Neural cell (in vitro differentiated cells): ENCODE results near the gene PCDHB14. TPM values are rescaled to one million over a fixed set of nuclear protein-coding genes. Genes with fewer than 3 reads are reported as not detected.

Experiments used
- H2AFZ ChIP-seq: fragments of 200-600, 300-800 bp; sonication (generic), shearing (Covaris generic); 2 replicates; pipeline ENCODE4 v1.6.0; 2014; ENCODE audit warnings: low read depth, mild to moderate bottlenecking, antibody characterized with exemption, low read length, moderate library complexity
- H3F3A ChIP-seq: fragments of 200-600 bp; shearing (Covaris generic); 2 replicates; pipeline ENCODE4 v1.6.1; 2016; ENCODE audit warnings: mild to moderate bottlenecking, moderate library complexity, mixed read lengths, antibody characterized with exemption, low read length; ENCODE audit not compliant: insufficient read depth, poor library complexity, severe bottlenecking
- H3K27ac ChIP-seq: fragments of 200-600, 300-800 bp; sonication (generic), shearing (Covaris generic); 2 replicates; pipeline ENCODE4 v1.5.1; 2014; ENCODE audit warnings: mild to moderate bottlenecking, low read length, moderate library complexity
- H3K27me3 ChIP-seq: fragments of 300-800, 200-600 bp; sonication (generic), shearing (Covaris generic); 2 replicates; pipeline ENCODE4 v1.6.0; 2014; ENCODE audit warnings: mild to moderate bottlenecking, low read depth, low read length, moderate library complexity; ENCODE audit not compliant: insufficient read depth
- H3K36me3 ChIP-seq: fragments of 300-800, 200-600 bp; sonication (generic), shearing (Covaris generic); 2 replicates; pipeline ENCODE4 v1.5.1; 2014; ENCODE audit warnings: mild to moderate bottlenecking, antibody characterized with exemption, low read length, moderate library complexity; ENCODE audit not compliant: insufficient read depth
- H3K4me2 ChIP-seq: fragments of 300-800, 200-600 bp; sonication (generic), shearing (Covaris generic); 2 replicates; pipeline ENCODE4 v1.6.0; 2014; ENCODE audit warnings: mild to moderate bottlenecking, low read length
- H3K4me3 ChIP-seq: fragments of 300-800, 200-600 bp; sonication (generic), shearing (Covaris generic); 2 replicates; pipeline ENCODE4 v1.5.1; 2014; ENCODE audit warnings: mild to moderate bottlenecking, low read length, moderate library complexity
- H3K79me2 ChIP-seq: fragments of 200-600 bp; shearing (Covaris generic); replicated peaks from 2 replicates; pipeline ENCODE4 v1.6.0; 2014; ENCODE audit warnings: mild to moderate bottlenecking, low read length, moderate library complexity; ENCODE audit not compliant: insufficient read depth
- H3K9ac ChIP-seq: fragments of 300-800, 200-600 bp; sonication (generic), shearing (Covaris generic); 2 replicates; pipeline ENCODE4 v1.6.1; 2016; ENCODE audit warnings: mild to moderate bottlenecking, low read length, mixed read lengths
- H3K9me2 ChIP-seq: fragments of 200-600 bp; shearing (Covaris generic); 2 replicates; pipeline ENCODE4 v1.6.1; 2016; ENCODE audit warnings: mild to moderate bottlenecking, low read length, mixed read lengths; ENCODE audit not compliant: insufficient read depth
- H3K9me3 ChIP-seq: fragments of 200-600, 300-800 bp; sonication (generic), shearing (Covaris generic); 2 replicates; pipeline ENCODE4 v1.6.1; 2016; ENCODE audit warnings: mild to moderate bottlenecking, mixed run types, low read length, moderate library complexity, mixed read lengths
- H4K20me1 ChIP-seq: fragments of 200-600 bp; shearing (Covaris generic); 2 replicates; pipeline ENCODE4 v1.6.1; 2016; ENCODE audit warnings: mild to moderate bottlenecking, mixed run types; ENCODE audit not compliant: insufficient read depth
- CTCF ChIP-seq: fragments of 450-650 bp; IDR thresholded peaks from 2 replicates; pipeline ENCODE4 v1.5.1; 2014; ENCODE audit warnings: antibody characterized with exemption, mild to moderate bottlenecking, moderate library complexity; ENCODE audit not compliant: poor library complexity, severe bottlenecking
- EP300 ChIP-seq: fragments of 450-650 bp; conservative IDR thresholded peaks from 2 replicates; pipeline ENCODE4 v1.6.1; 2014; ENCODE audit warnings: antibody characterized with exemption, mild to moderate bottlenecking, moderate library complexity; ENCODE audit not compliant: poor library complexity, severe bottlenecking
- EZH2 ChIP-seq: fragments of 200-600, 300-800 bp; shearing (Covaris generic), sonication (generic); IDR thresholded peaks from 2 replicates; pipeline ENCODE4 v1.6.1; 2014; ENCODE audit warnings: antibody characterized with exemption, low read length, borderline replicate concordance, mild to moderate bottlenecking; ENCODE audit not compliant: insufficient read depth, poor library complexity, severe bottlenecking
- MXI1 ChIP-seq: fragments of 450-650 bp; conservative IDR thresholded peaks from 2 replicates; pipeline ENCODE4 v1.6.1; 2014; ENCODE audit warnings: antibody characterized with exemption, mild to moderate bottlenecking; ENCODE audit not compliant: poor library complexity, severe bottlenecking
- POLR2AphosphoS5 ChIP-seq: IDR thresholded peaks from 2 replicates; pipeline ENCODE4 v1.6.1; 2012
- RAD21 ChIP-seq: fragments of 450-650 bp; conservative IDR thresholded peaks from 2 replicates; pipeline ENCODE4 v1.6.1; 2014; ENCODE audit warnings: antibody characterized with exemption, mild to moderate bottlenecking, moderate library complexity
- REST ChIP-seq: IDR thresholded peaks from 2 replicates; pipeline ENCODE4 v1.6.1; 2012; ENCODE audit warnings: borderline replicate concordance
- SMC3 ChIP-seq: fragments of 450-650 bp; conservative IDR thresholded peaks from 2 replicates; pipeline ENCODE4 v1.6.1; 2014; ENCODE audit warnings: antibody characterized with exemption, mild to moderate bottlenecking, moderate library complexity; ENCODE audit not compliant: poor library complexity
- TAF1 ChIP-seq: IDR thresholded peaks from 2 replicates; pipeline ENCODE4 v1.6.1; 2012; ENCODE audit warnings: low read depth
- polyA plus RNA-seq: library from polyadenylated mRNA; depleted of rRNA; stranded (reverse); fragments of >200 nt; gene quantifications from 2 replicates; pipeline ENCODE4 v1.2.3, GENCODE V29; 2014

PCDHB14 gene
- polyA plus RNA-seq, 1 donor from 2014 or later: 12.6 TPM

GRCh38 chr5:141261238-141261546 lies 38.0 kb downstream of the PCDHB14 start:
- Histone ChIP-seq H3K79me2 (no peaks in the 10 kb centered on the region), H2AFZ (no peak overlapping the region), H3K9me3 (peaks cover 45% of the 10 kb centered on the region), H3K4me3 (no peak overlapping the region), H3F3A (no peaks in the 10 kb centered on the region), H3K27ac (no peak overlapping the region), H3K36me3 (no peaks in the 10 kb centered on the region), H3K9me2 (no peaks in the 10 kb centered on the region), H3K9ac (no peak overlapping the region), H4K20me1 (no peaks in the 10 kb centered on the region), H3K4me2 (no peak overlapping the region), H3K27me3 (no peaks in the 10 kb centered on the region)
- no peak for TF ChIP-seq SMC3

- no peaks in the 10 kb centered on the region for H3K27me3 ChIP-seq
- no peak overlapping the region for H3K9ac ChIP-seq
- H3K79me2 ChIP-seq: no peaks in the 10 kb centered on the region
- H3F3A ChIP-seq: no peaks in the 10 kb centered on the region
- no peaks in the 10 kb centered on the region for H3K36me3 ChIP-seq
- no peak overlapping the region for H3K4me3 ChIP-seq
- no peak overlapping the region for H2AFZ ChIP-seq
- H3K9me2 ChIP-seq: no peaks in the 10 kb centered on the region
- H4K20me1 ChIP-seq: no peaks in the 10 kb centered on the region
- peaks cover 27% of the 10 kb centered on the region for H3K9me3 ChIP-seq
- TF ChIP-seq EP300 (no peak), CTCF (no peak), TAF1 (no peak), SMC3 (no peak), EZH2 (no peak), MXI1 (no peak), REST (no peak), RAD21 (no peak)
- no peak overlapping the region for H3K4me2 ChIP-seq
- H3K27ac ChIP-seq: no peak overlapping the region
Observed at GRCh38 chr5:141269195-141269594, 46.1 kb downstream of the PCDHB14 start.

- peaks cover 22% of the 10 kb centered on the region for H3K9me3 ChIP-seq
- H3K9me2 ChIP-seq: no peaks in the 10 kb centered on the region
Observed at GRCh38 chr5:141272906-141273305, 49.8 kb downstream of the PCDHB14 start.

More at GRCh38 chr5:141272906-141273305, 49.8 kb downstream of the PCDHB14 start:
- TF ChIP-seq SMC3 (no peak), EP300 (no peak), EZH2 (no peak), MXI1 (no peak), TAF1 (no peak), REST (no peak), POLR2AphosphoS5 (no peak), CTCF (no peak), RAD21 (no peak)
- Histone ChIP-seq H3K79me2 (no peaks in the 10 kb centered on the region), H3K27ac (no peak overlapping the region), H3K9ac (no peak overlapping the region), H3K4me2 (no peak overlapping the region), H3K36me3 (no peaks in the 10 kb centered on the region), H4K20me1 (no peaks in the 10 kb centered on the region), H3K27me3 (no peaks in the 10 kb centered on the region), H2AFZ (no peak overlapping the region), H3F3A (no peaks in the 10 kb centered on the region), H3K4me3 (no peak overlapping the region)
